Measurements from ENCODE around the gene MYO19. TPM values are rescaled to one million over a fixed set of nuclear protein-coding genes. Genes with fewer than 3 reads are reported as not detected.

MYO19 gene
- total RNA-seq, 6 experiments from 2014 or later: 20.6 to 40.5 (median 28.9) TPM

DNA sequence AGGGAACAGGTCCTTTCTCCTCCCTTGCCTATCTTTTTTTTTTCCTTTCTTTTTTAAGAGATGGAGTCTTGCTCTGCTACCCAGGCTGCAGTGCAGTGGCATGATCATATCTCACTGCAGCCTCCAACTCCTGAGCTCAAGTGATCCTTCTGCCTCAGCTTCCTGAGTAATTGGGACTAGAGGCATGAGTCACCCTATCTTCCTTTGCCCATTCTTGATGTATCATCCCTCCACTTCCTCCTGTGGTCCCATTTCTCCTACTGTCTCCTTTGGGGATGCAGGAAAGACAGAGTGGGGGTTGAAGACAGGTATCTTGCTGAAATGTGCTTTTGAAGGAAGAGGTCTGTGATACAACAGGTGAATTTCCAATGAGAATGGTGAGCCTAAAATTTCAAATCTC, 5.5 kb downstream of the MYO19 start:
- H3K4me3 ChIP-seq: no peak overlapping the region
- TF ChIP-seq, protein P1, sequence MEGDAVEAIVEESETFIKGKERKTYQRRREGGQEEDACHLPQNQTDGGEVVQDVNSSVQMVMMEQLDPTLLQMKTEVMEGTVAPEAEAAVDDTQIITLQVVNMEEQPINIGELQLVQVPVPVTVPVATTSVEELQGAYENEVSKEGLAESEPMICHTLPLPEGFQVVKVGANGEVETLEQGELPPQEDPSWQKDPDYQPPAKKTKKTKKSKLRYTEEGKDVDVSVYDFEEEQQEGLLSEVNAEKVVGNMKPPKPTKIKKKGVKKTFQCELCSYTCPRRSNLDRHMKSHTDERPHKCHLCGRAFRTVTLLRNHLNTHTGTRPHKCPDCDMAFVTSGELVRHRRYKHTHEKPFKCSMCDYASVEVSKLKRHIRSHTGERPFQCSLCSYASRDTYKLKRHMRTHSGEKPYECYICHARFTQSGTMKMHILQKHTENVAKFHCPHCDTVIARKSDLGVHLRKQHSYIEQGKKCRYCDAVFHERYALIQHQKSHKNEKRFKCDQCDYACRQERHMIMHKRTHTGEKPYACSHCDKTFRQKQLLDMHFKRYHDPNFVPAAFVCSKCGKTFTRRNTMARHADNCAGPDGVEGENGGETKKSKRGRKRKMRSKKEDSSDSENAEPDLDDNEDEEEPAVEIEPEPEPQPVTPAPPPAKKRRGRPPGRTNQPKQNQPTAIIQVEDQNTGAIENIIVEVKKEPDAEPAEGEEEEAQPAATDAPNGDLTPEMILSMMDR (IDR thresholded peaks at IDR 0.05): no peak
- no peak for TF ChIP-seq POLR2A (IDR thresholded peaks at IDR 0.05)
- no peaks in the 10 kb centered on the region for H3K27me3 ChIP-seq
- no peaks in the 10 kb centered on the region for H3K9me3 ChIP-seq
- H3K27ac ChIP-seq: no peak overlapping the region
- H3K36me3 ChIP-seq: peaks cover 0 to 52% (median 11%) of the 10 kb centered on the region in 4 donors
- H3K4me1 ChIP-seq: peaks cover 0 to 4% (median 2%) of the 10 kb centered on the region in 4 donors
- DNase-seq: no peak
- no peak for ATAC-seq
- intact Hi-C loops (cut with DNase I): no loop called here

DNA sequence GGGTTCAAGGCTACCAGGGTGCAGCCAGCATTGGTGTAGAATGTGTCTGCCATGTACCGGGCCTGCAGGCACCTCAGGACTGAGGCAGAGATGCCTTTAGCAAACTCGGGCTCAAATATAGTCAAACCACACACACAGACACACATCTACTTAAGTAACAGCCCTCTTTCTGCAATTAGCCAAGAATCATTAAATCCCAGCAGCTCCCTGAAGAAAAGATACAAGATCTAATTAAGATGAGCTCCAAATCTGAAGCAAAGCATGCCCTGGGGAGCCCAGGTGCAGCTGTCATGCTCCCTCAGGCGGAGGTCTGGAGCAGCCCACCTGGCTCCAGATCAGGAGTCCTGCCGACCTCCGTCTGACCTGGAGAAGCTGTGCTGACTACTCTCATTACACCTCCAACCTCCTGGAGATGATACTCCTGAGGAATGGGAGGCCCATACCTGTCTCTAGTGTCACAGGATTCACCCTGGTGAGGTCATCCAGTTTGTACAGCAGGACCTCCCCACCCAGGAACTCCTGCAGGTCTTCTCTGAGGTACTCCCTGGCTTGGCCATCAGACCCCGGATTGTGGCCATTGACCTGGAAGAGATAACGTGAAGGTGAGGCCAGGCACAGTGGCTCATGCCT, 6.9 kb downstream of the MYO19 start:
- DNase-seq: no peak
- Histone ChIP-seq H3K4me1 (no peaks in the 10 kb centered on the region), H3K36me3 (peaks cover 0 to 49% (median 11%) of the 10 kb centered on the region in 4 donors), H3K4me3 (no peak overlapping the region), H3K27me3 (no peaks in the 10 kb centered on the region), H3K9me3 (no peaks in the 10 kb centered on the region), H3K27ac (no peak overlapping the region)
- intact Hi-C loops (cut with DNase I): no loop called here
- WGBS (ENCODE audit: insufficient coverage, low coverage, low lambda C conversion rate, missing lambda C conversion rate): 84% methylated on average over 3 of the region's 7 CpGs
- no peak for TF ChIP-seq POLR2A (IDR thresholded peaks at IDR 0.05)
- TF ChIP-seq, protein P1 (IDR thresholded peaks at IDR 0.05): no peak
- no peak for ATAC-seq

DNA sequence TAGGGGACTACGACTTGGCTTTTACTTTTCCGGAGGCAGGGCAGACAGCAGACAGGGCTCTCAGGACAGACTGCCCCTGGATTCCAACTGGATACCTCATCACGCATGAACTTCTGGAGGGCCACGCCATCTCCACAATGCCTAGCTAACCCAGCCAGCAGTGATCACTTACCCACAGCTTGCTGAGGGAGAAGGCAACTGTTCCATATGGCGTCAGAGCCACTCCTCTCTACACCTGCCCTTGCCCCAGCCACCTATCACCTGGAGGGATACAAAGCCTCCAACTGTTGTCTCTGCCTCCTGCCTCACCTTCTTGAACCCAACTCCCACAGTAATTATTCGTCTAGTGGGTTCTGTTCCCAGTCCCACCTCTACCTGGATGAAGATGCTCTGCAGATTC, 8.8 kb downstream of the MYO19 start:
- TF ChIP-seq, protein P1 (IDR thresholded peaks at IDR 0.05): no peak
- TF ChIP-seq POLR2A (IDR thresholded peaks at IDR 0.05): no peak
- intact Hi-C loops (cut with DNase I): no loop called here
- H3K9me3 ChIP-seq: no peaks in the 10 kb centered on the region
- WGBS (ENCODE audit: insufficient coverage, low coverage, low lambda C conversion rate, missing lambda C conversion rate): 100% methylated on average over 2 of the region's 6 CpGs
- H3K4me1 ChIP-seq: no peaks in the 10 kb centered on the region
- DNase-seq (no peak), ATAC-seq (no peak)
- no peaks in the 10 kb centered on the region for H3K27me3 ChIP-seq
- H3K36me3 ChIP-seq: peaks cover 0 to 48% (median 11%) of the 10 kb centered on the region in 4 donors
- H3K27ac ChIP-seq: no peak overlapping the region
- H3K4me3 ChIP-seq: no peak overlapping the region

DNA sequence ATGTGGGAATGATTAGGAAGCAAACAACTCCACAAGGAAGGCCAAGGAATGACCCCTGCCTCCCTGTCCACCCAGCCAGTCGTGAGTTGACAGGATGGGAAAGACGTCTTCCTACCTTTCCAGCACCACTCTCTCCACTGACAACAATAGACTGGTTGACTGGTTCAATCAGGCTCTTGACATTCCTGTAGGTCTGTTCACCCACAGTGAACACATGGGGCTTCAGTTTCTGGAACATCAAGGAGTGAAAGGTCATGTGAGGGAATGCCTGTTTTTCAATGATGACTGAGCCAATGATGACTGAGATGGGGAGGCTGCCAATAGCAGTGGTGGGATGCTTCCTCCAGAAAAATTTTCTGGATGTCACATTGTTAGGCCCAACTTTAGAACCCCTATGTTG, 9.6 kb downstream of the MYO19 start:
- Histone ChIP-seq H3K9me3 (no peaks in the 10 kb centered on the region), H3K27me3 (no peaks in the 10 kb centered on the region), H3K4me1 (no peaks in the 10 kb centered on the region), H3K36me3 (peaks cover 0 to 47% (median 11%) of the 10 kb centered on the region in 4 donors), H3K4me3 (no peak overlapping the region), H3K27ac (no peak overlapping the region)
- TF ChIP-seq POLR2A (IDR thresholded peaks at IDR 0.05): no peak
- TF ChIP-seq, protein P1 (IDR thresholded peaks at IDR 0.05): no peak
- ATAC-seq (no peak), DNase-seq (no peak)
- intact Hi-C loops (cut with DNase I): no loop called here
- WGBS (ENCODE audit: insufficient coverage, low coverage, low lambda C conversion rate, missing lambda C conversion rate): no CpG with 5 or more reads among the region's 2 CpGs

Measured in right lobe of liver (tissue), 6 donors.